ENCODE results near the gene SLC39A8. TPM values are rescaled to one million over a fixed set of nuclear protein-coding genes. Genes with fewer than 3 reads are reported as not detected.

Gene SLC39A8
- total RNA-seq, 2 experiments from 2014 or later, result 84.1 to 87.8 TPM

DNA sequence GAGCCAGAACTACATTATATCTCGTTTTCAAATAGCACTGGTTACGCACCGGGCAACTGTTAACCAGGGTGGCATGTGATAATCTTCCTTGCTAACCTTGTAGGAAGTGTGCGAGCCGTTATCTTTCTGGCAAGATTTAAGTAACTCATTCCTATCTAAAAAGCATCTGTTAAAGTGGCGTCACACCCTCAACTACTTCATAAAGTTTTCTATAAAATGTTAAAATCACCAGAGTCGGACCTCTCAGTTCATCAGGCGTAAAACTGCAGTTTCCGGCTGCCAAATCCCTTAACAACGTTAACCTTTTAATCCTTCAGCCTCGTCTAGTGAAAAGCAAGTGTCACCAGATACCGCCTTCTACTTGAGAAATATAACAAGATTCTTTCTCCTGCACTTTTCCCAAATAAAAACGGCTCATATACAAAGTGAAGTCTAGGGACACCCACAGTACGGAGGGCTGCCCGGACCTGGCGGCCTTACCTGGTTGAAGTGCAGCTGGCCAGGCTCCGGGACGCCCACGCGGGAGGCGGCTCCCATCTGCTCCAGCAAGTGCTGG lies 1.2 kb downstream of the SLC39A8 start:
- ChIA-PET POLR2A (no interaction called here), CTCF (interaction anchor here (1.0 to 1.3 kb wide), 2 partner anchors 29 to 87 kb away, joined by 3 to 6 read pairs; no protein-coding TSS in a partner anchor)

DNA sequence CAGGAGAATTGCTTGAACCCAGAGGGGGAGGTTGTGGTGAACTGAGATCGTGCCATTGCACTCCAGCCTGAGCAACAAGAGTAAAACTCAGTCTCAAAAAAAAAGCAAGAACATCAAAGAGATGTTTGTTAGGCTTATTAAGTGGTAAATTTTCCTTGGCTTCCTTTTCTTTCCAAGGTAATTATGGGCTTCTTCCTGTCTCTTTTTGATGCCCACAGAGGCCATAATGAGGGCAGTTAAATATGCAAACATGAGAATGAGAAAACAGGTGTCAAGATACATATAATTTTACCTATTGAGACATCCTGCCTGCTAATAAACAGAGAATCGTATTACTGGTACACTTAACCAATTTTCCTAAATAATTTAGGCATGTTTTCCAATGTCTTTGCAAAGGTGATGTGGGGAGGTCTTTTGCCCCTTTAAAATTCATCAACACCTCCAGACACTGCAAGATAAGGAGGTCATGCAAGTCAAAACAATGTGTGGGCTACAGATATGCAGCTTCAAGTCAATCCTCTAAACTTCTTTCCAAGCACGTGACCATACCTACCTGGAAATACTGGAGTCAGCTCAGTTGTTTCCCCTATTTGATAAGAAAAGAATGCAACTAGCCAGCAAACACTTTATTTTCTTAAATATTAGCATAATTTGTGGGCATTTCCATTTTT lies 2.7 kb downstream of the SLC39A8 start:
- ChIA-PET POLR2A (no interaction called here), CTCF (interaction anchor here (1.3 kb wide), 1 partner anchor 88 kb away, joined by 6 read pairs; no protein-coding TSS in a partner anchor)

DNA sequence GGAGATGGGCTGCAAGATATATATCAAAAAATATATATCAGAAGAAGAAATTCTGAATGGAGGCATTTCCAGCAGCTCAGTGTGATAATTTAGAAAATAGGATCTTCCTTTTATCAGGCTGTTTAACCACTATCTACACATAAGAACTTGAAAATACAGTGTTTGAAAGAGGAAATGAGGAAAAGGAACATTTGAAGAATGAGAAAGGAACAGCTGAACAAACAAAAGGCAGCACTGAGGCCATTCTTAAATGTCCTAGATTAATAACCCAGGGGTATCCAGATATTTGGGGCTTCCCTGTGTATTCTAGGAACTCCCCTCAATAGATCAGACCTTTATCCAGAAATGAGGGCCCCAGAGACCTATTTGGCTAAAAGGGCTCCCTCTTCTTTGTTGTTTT lies 4.1 kb downstream of the SLC39A8 start:
- ChIA-PET POLR2A (interaction anchor here (0.6 kb wide), 1 partner anchor 97 kb away, joined by 3 read pairs; no protein-coding TSS in a partner anchor), CTCF (interaction anchor here (0.6 kb wide), 1 partner anchor 90 kb away, joined by 5 read pairs; no protein-coding TSS in a partner anchor)

DNA sequence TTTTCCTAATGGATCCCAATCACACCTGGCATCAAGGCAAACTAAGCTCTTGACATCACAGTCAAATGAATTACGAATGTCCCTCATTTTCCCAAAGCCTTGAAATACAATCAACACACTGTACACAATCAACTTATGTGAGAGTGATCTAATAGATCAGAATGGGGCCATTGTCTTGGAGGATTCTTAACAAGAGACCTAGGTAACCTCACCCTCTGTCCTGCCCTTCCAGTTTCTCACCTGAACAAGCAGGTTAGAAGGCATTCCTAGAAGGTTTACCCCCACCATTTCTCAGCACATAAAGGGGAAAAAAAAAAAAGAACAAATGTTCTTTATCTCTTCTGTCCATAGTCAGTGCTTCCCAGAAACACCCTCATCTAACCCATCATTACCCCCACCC lies 6.3 kb downstream of the SLC39A8 start:
- POLR2A ChIA-PET, result no interaction called here
- CTCF ChIA-PET, result no interaction called here

DNA sequence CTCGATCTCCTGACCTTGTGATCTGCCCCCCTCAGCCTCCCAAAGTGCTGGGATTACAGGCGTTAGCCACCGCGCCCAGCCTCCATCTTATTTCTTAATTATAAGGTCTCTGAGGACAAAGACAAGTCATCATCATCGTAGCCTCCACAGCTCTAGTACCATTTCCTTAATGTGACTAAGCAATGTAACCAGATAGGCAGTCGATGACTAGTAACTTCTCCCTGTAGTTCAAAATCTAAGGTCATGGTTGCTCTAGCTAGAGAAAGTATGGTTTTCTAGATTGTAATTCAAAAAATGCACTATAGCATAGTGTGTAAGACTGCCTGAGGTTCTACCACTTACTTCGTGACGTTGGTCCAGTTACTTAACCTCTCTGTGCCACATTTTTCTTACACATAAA lies 6.9 kb downstream of the SLC39A8 start:
- POLR2A ChIA-PET, result no interaction called here
- CTCF ChIA-PET, result no interaction called here

DNA sequence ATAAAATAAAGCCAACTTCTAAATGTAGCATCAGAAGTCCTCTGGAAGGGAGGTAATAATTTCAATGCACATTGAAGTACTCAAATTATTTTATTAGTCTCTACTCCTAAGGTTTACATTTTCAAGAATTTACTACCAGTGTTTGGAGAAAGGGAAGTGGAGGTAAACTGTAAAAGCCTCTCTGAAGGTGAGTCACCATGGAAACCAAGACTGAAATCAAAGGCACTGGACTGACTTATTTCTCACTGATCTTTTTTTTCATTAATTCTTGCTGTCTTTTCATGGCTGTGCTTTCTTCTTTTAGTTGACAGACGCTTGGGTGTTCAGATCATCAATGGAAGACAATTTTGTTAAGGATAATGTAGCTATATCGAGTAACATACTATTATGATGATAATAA lies 9.7 kb downstream of the SLC39A8 start:
- ChIA-PET CTCF (no interaction called here), POLR2A (no interaction called here)

DNA sequence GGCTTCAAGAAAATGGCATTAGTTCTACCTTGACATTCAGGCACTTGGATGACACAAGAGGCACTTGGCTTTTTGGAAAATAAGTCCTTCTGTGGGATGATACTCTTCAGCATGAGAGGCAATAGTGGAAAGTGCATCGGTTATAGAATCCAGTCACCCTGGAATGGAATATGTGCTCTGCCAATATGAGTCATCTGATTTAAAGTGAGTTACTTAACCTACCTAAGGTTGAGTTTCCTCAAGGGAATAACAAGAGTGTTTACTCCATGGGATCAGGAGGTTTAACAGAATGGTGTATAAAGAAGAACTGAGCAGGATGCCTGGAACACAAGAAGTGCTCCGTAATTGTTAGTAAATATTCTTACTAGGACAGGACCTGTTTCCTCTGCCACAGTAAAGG lies 10.7 kb downstream of the SLC39A8 start:
- POLR2A ChIA-PET, result no interaction called here

DNA sequence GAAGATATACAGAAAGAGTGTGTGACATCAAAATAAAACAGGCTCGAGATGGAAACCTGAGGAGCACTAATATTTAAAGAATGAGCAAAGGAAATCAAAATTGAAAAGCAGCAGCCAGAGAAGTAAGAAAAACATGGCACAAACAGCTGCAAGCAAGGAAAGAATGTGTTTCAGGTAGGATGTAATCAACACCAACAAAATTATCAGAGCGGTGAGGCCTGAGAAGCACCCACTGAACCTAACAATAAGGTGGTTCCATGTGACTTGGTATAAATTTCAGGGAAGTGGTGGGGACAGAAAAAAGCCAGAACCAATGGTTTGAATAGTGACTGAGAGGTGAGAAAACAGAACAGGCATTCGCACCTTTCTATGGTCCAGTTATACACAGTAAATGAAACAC lies 11.5 kb downstream of the SLC39A8 start:
- ChIA-PET POLR2A (no interaction called here), CTCF (no interaction called here)

More for the DNA sequence above, 10.7 kb downstream of the SLC39A8 start:
- CTCF ChIA-PET, result no interaction called here

DNA sequence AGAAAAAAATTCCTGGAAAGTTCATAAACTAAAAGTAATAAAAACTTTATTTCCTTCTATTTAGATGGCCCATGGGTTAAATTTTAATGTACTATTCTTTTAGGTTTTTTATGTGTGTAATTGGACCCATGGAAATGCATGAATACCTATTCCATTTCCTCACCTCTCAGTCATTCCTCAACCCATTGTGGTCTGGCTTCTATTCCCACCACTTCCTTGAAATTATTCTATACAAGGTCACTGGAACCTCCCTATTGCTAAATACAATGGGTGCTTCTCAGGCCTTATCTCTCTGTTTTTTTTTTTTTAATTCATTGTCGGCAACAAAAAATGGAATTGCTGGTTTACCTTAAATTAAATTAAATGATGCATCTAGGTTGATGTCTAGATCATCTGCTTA lies 17.2 kb downstream of the SLC39A8 start:
- ChIA-PET POLR2A (no interaction called here), CTCF (no interaction called here)

DNA sequence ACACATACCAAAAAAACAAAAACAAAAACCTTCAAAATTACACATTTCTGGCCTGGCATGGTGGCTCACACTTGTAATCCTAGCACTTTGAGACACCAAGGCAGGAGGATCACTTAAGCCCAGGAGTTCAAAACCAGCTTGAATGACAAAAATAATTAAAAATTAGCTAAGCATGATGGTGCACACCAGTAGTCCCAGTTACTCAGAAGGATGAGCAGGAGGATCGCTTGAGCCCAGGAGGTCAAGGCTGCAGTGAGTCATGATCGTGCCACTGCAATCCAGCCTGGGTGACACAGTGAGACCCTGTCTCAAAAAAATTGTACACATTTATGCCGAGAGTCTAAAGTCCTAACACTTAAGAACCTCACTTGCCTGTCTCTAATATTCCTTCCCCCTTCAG lies 18.3 kb downstream of the SLC39A8 start:
- POLR2A ChIA-PET, result no interaction called here
- CTCF ChIA-PET, result no interaction called here

DNA sequence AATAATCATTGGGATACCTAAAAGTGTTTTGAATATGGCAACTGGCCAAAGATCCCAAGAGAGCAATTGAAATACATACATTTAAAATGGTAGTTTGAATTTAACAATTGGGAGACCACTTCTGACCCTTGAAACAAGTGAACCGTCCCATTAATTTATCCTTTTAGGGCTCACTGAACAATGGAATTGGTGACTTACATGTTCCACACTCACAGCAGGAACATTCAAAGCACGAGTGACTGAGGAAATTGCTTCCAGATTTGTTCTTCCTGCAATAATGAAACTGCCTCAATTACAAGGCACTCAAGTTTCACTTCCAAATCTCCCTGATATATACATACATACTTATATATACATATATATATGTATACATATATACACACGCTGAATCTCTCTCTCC lies 20.6 kb downstream of the SLC39A8 start:
- ChIA-PET POLR2A (no interaction called here), CTCF (no interaction called here)

DNA sequence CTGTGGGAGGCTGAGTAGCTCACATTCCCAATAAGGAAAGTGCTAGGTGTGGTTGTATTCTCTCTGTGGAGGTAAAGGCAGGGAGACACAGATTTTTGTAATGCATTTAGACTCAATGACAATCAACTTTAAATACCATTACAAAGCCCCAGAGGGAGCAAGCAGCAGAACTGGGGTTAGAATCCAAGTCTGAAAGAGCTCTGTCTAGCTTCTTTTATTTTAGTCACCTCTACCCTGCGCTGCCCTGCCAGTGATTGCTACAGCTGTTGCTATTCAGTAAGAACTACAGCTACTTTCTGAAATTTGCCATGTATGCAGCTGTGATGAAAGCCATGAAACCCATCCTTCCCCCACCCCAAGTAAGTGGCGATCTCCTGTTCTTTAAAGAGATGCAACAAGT lies 22.5 kb downstream of the SLC39A8 start:
- POLR2A ChIA-PET, result no interaction called here

DNA sequence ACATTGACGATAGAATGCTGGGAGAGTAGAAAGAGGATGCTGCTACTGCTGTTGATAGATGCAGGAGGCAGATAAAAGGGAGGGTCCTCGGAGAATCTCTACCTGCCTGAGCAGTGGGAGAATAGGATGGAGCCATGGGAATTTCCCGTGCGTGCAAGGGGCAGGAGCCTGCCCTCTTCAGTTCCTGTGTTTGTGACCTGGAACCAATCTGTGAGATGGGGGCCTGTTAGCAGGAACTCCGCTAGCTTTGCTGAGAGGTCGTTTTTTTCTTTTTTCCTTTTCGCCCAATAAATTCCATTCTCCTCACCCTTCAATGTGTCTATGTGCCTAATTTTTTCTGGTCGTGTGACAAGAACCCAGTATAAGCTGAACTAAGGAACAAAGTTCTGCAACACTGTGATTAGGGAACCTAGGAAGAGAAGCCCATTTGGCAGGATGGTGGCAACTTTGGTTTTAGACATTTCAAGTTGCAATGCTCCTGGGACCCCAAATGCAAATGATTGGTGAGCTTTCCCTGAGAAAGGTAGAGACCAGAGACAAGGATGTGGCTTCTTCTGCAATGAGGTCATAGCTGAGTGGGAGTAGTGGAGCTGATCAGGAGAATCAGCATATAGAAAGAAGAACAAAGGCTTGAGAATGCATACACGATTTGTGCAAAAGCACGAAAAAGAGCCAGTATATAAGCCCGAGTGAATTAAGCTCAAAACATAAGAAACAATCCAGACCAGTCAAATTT lies 23.9 kb downstream of the SLC39A8 start:
- CTCF ChIA-PET, result interaction anchor here (0.6 to 0.9 kb wide), 2 partner anchors 31 to 778 kb away, joined by 3 read pairs; partner anchors contain the start of gene BDH2
- POLR2A ChIA-PET, result no interaction called here

More for the DNA sequence above, 22.5 kb downstream of the SLC39A8 start:
- CTCF ChIA-PET, result interaction anchor here (0.9 kb wide), 1 partner anchor 30 kb away, joined by 3 read pairs; no protein-coding TSS in a partner anchor

DNA sequence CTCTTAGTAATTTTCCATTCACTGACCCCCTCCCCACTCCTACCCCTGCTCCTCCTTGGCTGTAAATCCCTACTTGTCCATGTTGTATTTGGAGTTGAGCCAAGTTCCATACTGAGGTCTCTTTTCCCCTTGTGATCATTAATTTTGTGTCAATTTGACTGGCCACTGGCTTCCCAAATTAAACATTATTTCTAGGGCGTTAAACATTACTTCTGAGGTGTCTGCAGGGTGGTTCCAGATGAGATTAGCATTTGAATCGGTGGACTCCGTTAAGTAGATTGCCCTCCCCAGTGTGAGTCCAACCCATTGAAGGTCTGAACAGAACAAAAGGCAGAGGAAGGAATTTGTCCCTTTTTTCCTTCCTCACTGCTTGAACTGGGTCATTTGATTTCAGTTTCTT lies 25.7 kb downstream of the SLC39A8 start:
- ChIA-PET POLR2A (no interaction called here), CTCF (no interaction called here)

DNA sequence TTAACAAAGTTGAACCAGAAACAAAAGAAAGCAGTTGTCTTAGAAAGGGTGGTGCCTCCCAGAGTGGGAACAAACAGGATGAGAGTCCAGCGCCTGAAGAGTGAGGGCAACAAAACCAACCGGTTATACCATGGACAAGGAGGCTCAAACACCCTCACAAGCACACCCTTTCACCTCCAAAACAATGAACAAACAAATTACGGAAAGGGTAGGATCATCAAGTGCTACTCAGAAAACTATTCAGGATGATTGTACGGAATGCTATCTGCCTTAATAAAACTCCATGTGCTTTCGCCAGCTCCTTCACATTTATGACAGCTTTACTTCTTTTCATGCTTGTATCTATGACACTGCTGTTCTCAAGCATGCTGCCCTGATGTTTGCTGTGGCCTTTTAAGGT lies 26.8 kb downstream of the SLC39A8 start:
- POLR2A ChIA-PET, result no interaction called here
- CTCF ChIA-PET, result no interaction called here

DNA sequence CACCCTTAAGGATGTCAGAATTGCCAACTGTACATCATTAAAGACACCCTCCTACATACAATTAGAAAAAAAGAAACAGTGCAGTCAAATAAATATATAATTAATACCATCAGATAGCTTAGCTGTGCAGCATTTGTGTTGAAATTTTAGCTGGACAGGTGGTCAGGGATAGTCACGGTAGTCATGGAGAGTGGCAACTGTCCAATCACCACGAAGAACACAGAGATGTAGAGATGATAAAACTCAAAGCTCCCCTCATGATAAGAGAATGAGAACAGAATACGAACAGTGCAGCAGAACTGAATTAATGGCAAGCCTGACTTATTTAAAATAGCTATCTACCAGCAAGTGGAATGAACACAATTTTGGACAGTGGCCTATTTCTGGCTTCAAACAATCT lies 27.2 kb downstream of the SLC39A8 start:
- POLR2A ChIA-PET, result no interaction called here
- CTCF ChIA-PET, result no interaction called here

DNA sequence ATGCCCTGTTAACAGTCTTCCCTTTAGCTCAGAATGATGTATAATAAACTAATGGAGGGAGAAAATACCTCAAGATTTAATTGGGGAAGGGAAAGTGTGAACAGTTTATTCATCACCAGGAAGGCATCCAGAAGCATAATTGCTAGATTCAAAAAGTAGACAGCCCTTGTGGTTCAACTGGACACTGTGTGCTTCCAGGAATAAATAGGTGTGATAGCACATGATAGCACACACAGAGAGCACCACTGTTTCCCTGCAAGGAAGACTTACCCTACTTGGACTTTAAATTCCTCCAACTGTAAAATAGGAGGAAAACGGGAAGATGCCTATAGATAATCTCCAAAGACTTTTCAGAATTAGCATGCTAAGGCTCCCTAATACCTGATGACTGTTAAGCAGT lies 27.8 kb downstream of the SLC39A8 start:
- ChIA-PET POLR2A (no interaction called here), CTCF (no interaction called here)

DNA sequence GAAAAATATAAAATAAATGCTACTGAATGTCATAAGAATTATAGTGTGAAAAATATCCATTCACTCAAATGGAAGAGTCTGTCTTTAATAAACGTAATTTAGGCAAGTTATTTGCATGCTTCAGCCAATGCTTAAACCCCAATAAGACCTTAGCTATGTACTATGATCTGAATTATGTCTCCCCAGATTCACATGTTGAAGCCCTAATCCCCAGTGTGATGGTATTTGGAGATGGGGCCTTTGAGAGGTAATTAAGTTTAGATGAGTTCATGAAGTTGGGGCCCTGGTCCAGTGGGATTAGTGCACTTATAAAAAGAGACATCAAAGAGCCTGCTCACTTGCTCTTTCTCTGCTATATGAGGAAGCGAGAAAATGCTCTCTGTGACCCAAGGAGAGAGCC lies 28.7 kb downstream of the SLC39A8 start:
- CTCF ChIA-PET, result no interaction called here
- POLR2A ChIA-PET, result no interaction called here

DNA sequence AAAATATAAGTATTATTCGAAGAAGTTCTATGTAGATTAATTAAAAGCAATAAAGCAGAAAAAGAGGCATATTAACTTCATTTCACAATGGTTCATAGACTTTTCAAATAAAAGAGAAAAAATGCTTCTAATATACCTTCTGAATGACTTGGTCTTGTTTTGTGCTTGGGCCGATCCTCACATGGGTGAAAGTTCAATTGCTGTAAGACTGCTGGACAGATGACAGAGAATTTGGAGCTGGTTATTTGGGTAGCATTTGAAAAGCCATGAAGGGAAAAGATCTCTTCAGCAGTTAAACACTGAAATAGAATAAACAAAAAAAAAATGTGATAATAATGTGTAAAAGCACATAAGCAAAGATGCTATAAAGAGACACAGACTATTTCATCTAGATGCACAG lies 29.8 kb downstream of the SLC39A8 start:
- CTCF ChIA-PET, result interaction anchor here (1.2 kb wide), 1 partner anchor 29 kb away, joined by 3 read pairs; no protein-coding TSS in a partner anchor
- POLR2A ChIA-PET, result no interaction called here

DNA sequence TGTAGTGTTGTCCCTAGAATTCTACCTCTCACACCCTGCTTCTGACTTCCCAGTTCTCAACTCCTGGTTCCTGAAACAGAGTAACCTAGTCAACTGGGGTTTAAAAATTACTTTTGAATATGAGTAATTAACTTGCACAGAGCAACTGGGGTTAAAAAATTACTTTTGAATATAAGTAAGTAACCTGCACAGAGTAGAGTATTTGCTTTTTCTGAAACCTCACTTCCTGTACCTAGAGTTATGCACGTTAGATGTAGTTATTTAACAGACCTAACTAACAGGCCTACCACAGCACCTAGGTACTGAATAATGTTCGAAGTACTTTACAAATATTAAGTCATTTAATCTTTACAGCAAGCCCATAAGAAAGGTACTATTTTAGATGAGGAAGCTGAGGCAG lies 32.9 kb downstream of the SLC39A8 start:
- ChIA-PET POLR2A (no interaction called here), CTCF (no interaction called here)

DNA sequence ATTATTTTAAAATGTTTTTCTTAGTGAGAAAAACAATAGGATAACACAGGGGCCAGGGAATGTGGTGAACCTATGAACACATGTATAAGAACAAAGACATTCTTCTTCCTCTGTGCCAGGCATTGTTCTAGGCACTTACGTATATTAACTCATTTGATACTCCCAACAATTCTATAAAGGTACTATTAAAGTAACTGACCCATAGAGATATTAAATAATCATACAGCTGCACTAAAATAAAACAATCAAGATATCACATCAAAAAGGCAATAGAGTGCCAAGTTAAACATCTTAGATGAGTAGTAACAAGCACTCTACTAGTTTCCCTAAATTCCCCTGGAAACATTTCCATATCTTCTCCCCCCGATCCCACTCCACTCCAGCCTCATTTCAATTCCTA lies 33.4 kb downstream of the SLC39A8 start:
- CTCF ChIA-PET, result no interaction called here

More for the DNA sequence above, 33.4 kb downstream of the SLC39A8 start:
- POLR2A ChIA-PET, result no interaction called here
